K562 (cell line): ENCODE measurements around the gene IRF1. TPM values are rescaled to one million over a fixed set of nuclear protein-coding genes. Genes with fewer than 3 reads are reported as not detected.

Experiments
- ATAC-seq: fragments of 200-7000 bp; cut with Tn5 transposase; 3 replicates; pipeline ENCODE4 v1.9.1; 2020; ENCODE audit warnings: moderate library complexity
- BruUV-seq: library from RNA; stranded (reverse); fragments of 400-500 nt; replicated peaks from 2 replicates; lab custom pipeline; 2021; lab: Mats Ljungman, UMichigan
- CTCF ChIA-PET: fragments of 300-600 bp; formaldehyde crosslinking; extraction: SDS; loops from one replicate; lab custom pipeline; 2021; ENCODE audit warnings: low intra/inter-chr PET ratio; lab: Yijun Ruan, JAX
- POLR2A ChIA-PET: fragments of 300-600, 350-650 bp; sonication (Branson Sonifier 250); formaldehyde crosslinking; extraction: SDS; loops from one replicate; lab custom pipeline; 2021; ENCODE audit warnings: antibody characterized with exemption, inconsistent platforms; lab: Yijun Ruan, JAX
- DNase-seq, 4 experiments: peaks; one replicate each; pipeline versions ENCODE4 v3.0.0 to v3.0.0-alpha.2; 2011 to 2018; ENCODE audit warnings: low spot score in 3 of 4, mixed read lengths in 3 of 4; ENCODE audit errors: extremely low read depth in 1 of 4
- FAIRE-seq: peaks from 2 replicates; lab custom pipeline; 2011; peaks lifted over from hg19 to GRCh38; lab: Jason Lieb, UNC
- H2AFZ ChIP-seq: 2 replicates; pipeline ENCODE4 v1.6.0; 2011; ENCODE audit warnings: low read depth, low read length, control low read depth, inconsistent platforms
- H3K27ac ChIP-seq: fragments of 200-600 bp; 3 replicates; pipeline ENCODE4 v1.8.0; 2011; ENCODE audit warnings: low read depth, mild to moderate bottlenecking, control low read depth, inconsistent platforms, low read length, moderate library complexity, mixed read lengths; ENCODE audit errors: extremely low read depth
- H3K27me3 ChIP-seq, 2 experiments: fragments of 300-600 bp in 1 of 2; 2 replicates in 1 of 2; 3 replicates in 1 of 2; pipeline versions ENCODE4 v1.6.0 to v1.8.0; 2011; ENCODE audit warnings: inconsistent platforms in 2 of 2, low read length in 2 of 2, mild to moderate bottlenecking in 1 of 2, mixed read lengths in 1 of 2, moderate library complexity in 1 of 2; ENCODE audit not compliant: control insufficient read depth in 2 of 2, insufficient read depth in 2 of 2
- H3K36me3 ChIP-seq: fragments of 300-600 bp; 3 replicates; pipeline ENCODE4 v1.8.0; 2011; ENCODE audit warnings: mild to moderate bottlenecking, low read length, inconsistent platforms; ENCODE audit not compliant: control insufficient read depth, insufficient read depth
- H3K4me1 ChIP-seq, 2 experiments: fragments of 200-600 bp in 1 of 2; replicated peaks in 1 of 2; 2 replicates in 1 of 2; 3 replicates in 1 of 2; pipeline versions ENCODE4 v1.5.1 to v1.8.0; 2011; ENCODE audit warnings: inconsistent platforms in 2 of 2, low read length in 2 of 2, mild to moderate bottlenecking in 1 of 2, mixed read lengths in 1 of 2, moderate library complexity in 1 of 2; ENCODE audit not compliant: control insufficient read depth in 2 of 2, insufficient read depth in 2 of 2
- H3K4me2 ChIP-seq: 2 replicates; pipeline ENCODE4 v1.6.1; 2011; ENCODE audit warnings: low read length, control low read depth, inconsistent platforms, mixed read lengths; ENCODE audit not compliant: insufficient read depth
- H3K4me3 ChIP-seq: fragments of 200-600 bp; sonication (generic), shearing (Covaris generic); 2 replicates; pipeline ENCODE4 v1.5.1; 2016; ENCODE audit warnings: control low read depth, inconsistent platforms
- H3K79me2 ChIP-seq: fragments of 200-600 bp; 3 replicates; pipeline ENCODE4 v1.8.0; 2011; ENCODE audit warnings: low read length, inconsistent platforms; ENCODE audit not compliant: control insufficient read depth, insufficient read depth
- H3K9ac ChIP-seq, 2 experiments: 2 replicates each; pipeline versions ENCODE4 v1.6.0 to v1.6.1; 2011; ENCODE audit warnings: low read depth in 2 of 2, low read length in 2 of 2, control low read depth in 1 of 2, inconsistent platforms in 1 of 2, mild to moderate bottlenecking in 1 of 2, mixed read lengths in 1 of 2; ENCODE audit not compliant: insufficient read depth in 1 of 2
- H3K9me1 ChIP-seq: one replicate; pipeline ENCODE4 v1.6.0; 2011; ENCODE audit warnings: inconsistent platforms, mild to moderate bottlenecking, low read length, moderate library complexity; ENCODE audit not compliant: control insufficient read depth, insufficient read depth
- H3K9me3 ChIP-seq: replicated peaks from 2 replicates; pipeline ENCODE4 v1.5.1; 2011; ENCODE audit warnings: low read depth, low read length, inconsistent platforms; ENCODE audit not compliant: control insufficient read depth, insufficient read depth
- H4K20me1 ChIP-seq: replicated peaks from 2 replicates; pipeline ENCODE4 v1.6.1; 2011; ENCODE audit warnings: low read length, inconsistent platforms, mixed read lengths; ENCODE audit not compliant: control insufficient read depth, insufficient read depth
- BRD4 ChIP-seq: fragments of 200-600 bp; sonication (generic); IDR thresholded peaks from 2 replicates; pipeline ENCODE4 v1.6.1; 2017; ENCODE audit warnings: inconsistent platforms
- FOXP1 ChIP-seq: sonication (generic); formaldehyde crosslinking; IDR thresholded peaks from 2 replicates; pipeline ENCODE4 v1.8.0; 2022; ENCODE audit warnings: mild to moderate bottlenecking, missing genetic modification reagents
- IFI16 ChIP-seq: fragments of 250-450 bp; sonication (Bioruptor Pico); IDR thresholded peaks from 2 replicates; pipeline ENCODE4 v2.1.2; 2022; ENCODE audit warnings: mild to moderate bottlenecking, inconsistent platforms
- NFRKB ChIP-seq: fragments of 450-650 bp; IDR thresholded peaks from 2 replicates; pipeline ENCODE4 v1.6.1; 2016; ENCODE audit warnings: low read depth
- PRMT5 ChIP-seq: sonication (generic); formaldehyde crosslinking; IDR thresholded peaks from 2 replicates; pipeline ENCODE4 v1.5.0; 2020; ENCODE audit warnings: missing genetic modification reagents
- RUNX1 ChIP-seq: sonication (generic); IDR thresholded peaks from 2 replicates; pipeline ENCODE4 v1.6.1; 2016; ENCODE audit warnings: antibody characterized with exemption, low read depth
- SLC30A9 ChIP-seq: fragments of 250-450 bp; sonication (Bioruptor Pico); IDR thresholded peaks from 2 replicates; pipeline ENCODE4 v1.8.0; 2022; ENCODE audit warnings: mild to moderate bottlenecking, moderate library complexity
- SMARCB1 ChIP-seq: IDR thresholded peaks from 2 replicates; pipeline ENCODE4 v1.6.1; 2011; ENCODE audit warnings: improper control_type of control experiment, low read depth; ENCODE audit not compliant: insufficient read length
- SRF ChIP-seq, 2 experiments: fragments of 250-450, 450-650 bp in 1 of 2; sonication (Bioruptor Pico) in 1 of 2; sonication (generic) in 1 of 2; formaldehyde crosslinking; IDR thresholded peaks; 2 replicates each; pipeline versions ENCODE4 v1.5.0 to v1.5.1; 2020 to 2022; ENCODE audit warnings: mild to moderate bottlenecking in 1 of 2, missing genetic modification reagents in 1 of 2
- TAF15 ChIP-seq: fragments of 200-400 bp; formaldehyde crosslinking; IDR thresholded peaks from 2 replicates; pipeline ENCODE4 v1.6.1; 2017; ENCODE audit warnings: mild to moderate bottlenecking, low read depth, low read length, moderate library complexity
- TEAD1 ChIP-seq, 2 experiments: fragments of 450-650 bp in 1 of 2; sonication (generic) in 1 of 2; formaldehyde crosslinking; IDR thresholded peaks; 2 replicates each; pipeline versions ENCODE4 v1.4.0 to v1.8.0; 2020 to 2022; ENCODE audit warnings: mild to moderate bottlenecking in 2 of 2, missing genetic modification reagents in 1 of 2
- ZFP36 ChIP-seq: fragments of 150-350 bp; IDR thresholded peaks from 2 replicates; pipeline ENCODE4 v1.6.1; 2018; ENCODE audit warnings: low read length, low read depth; ENCODE audit not compliant: partially characterized antibody
- ZNF197 ChIP-seq: fragments of 200-800 bp; sonication (Bioruptor generic); IDR thresholded peaks from 2 replicates; pipeline ENCODE4 v1.6.1; 2016; ENCODE audit warnings: low read depth, missing genetic modification characterization, missing compliant biosample characterization
- WGBS: fragments of 100-300 bp; shearing (Covaris generic); methylation state at CpG from one replicate; pipeline ENCODE4 v1.1.6; 2016; ENCODE audit warnings: low coverage, mixed read lengths; ENCODE audit not compliant: insufficient coverage; ENCODE audit errors: missing lambda C conversion rate; 5-methylcytosine and 5-hydroxymethylcytosine counted together
- in situ Hi-C: fragments of 300-500 bp; cut with MboI; formaldehyde crosslinking; loops from 4 replicates; pipeline ENCODE4 v1.15.0; 2018; ENCODE audit warnings: inconsistent platforms, mixed read lengths
- intact Hi-C: fragments of 100-400 bp; cut with micrococcal nuclease; formaldehyde crosslinking; loops from 2 replicates; pipeline ENCODE4 v1.14.2; 2022
- polyA plus RNA-seq, 8 experiments: library from polyadenylated mRNA; depleted of rRNA in 4 of 8; stranded (reverse) in 5 of 8; unstranded in 3 of 8; fragments of >200 nt; fragmentation: Nextera tagmentation in 2 of 8; fragmentation: Illumina TruSeq in 1 of 8; extraction: Ambion mirVana in 2 of 8; extraction: Trizol in 1 of 8; gene quantifications; 2 replicates each; pipeline versions ENCODE4 v1.2.1 to v1.2.3, GENCODE V29; 2011 to 2014; ENCODE audit warnings: inconsistent platforms in 1 of 8, missing spikeins in 1 of 8
- total RNA-seq, 7 experiments: library from RNA; depleted of rRNA in 6 of 7; stranded (reverse); fragments of >200 nt in 6 of 7; fragmentation: Illumina TruSeq in 2 of 7; extraction: Trizol in 2 of 7; gene quantifications; 2 replicates each; pipeline versions ENCODE4 v1.2.1 to v1.2.3, GENCODE V29; 2011 to 2021; ENCODE audit warnings: low replicate concordance in 1 of 7
- TF ChIP-seq, protein P1 (sequence below): fragments of 450-650 bp; IDR thresholded peaks from 2 replicates; pipeline ENCODE4 v1.6.1; 2016; ENCODE audit warnings: borderline replicate concordance
- TF ChIP-seq, protein P2 (sequence below): fragments of 250-450 bp; sonication (Bioruptor Pico); IDR thresholded peaks from 2 replicates; pipeline ENCODE4 v1.8.0; 2022; ENCODE audit warnings: inconsistent platforms
- TF ChIP-seq, protein P3 (sequence below): sonication (generic); formaldehyde crosslinking; IDR thresholded peaks from 2 replicates; pipeline ENCODE4 v1.8.1; 2023; ENCODE audit warnings: mild to moderate bottlenecking, missing genetic modification reagents, moderate library complexity
- TF ChIP-seq, protein P4 (sequence below): sonication (generic); formaldehyde crosslinking; IDR thresholded peaks from 2 replicates; pipeline ENCODE4 v1.8.0; 2023; ENCODE audit warnings: mild to moderate bottlenecking, missing genetic modification reagents

Gene IRF1
- total and polyA plus RNA-seq, 9 of the 15 experiments (the other 6 are each of a cell fraction or from before 2014, with no cell fraction given): 1.1 to 12.3 (median 5.9) TPM

DNA sequence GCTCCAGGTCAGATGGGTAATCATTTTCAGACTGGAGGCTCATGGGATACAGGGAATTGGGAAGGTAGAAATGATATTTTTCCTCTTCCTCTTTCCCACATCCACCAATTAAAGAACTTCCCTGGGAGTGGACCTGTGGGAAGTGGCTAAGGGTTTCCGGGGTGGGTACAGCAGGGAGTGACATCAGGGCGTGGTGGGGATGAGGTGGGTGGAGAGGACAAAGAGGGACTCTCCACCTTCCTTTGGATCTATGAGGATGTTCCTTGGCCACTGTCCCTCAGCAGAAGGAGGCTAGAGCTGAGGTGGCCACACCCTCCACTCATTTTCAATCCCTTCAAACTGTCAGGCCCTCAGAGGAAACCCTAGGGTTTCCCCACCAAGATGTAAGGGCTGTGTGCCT, 54.7 kb downstream of the IRF1 start:
- Histone ChIP-seq H3K9ac (no peak overlapping the region), H3K4me3 (no peak overlapping the region), H3K36me3 (no peaks in the 10 kb centered on the region), H3K4me1 (peaks cover 18 to 29% of the 10 kb centered on the region in 2 experiments; a peak in 4 of 5 replicates), H3K27ac (no peak overlapping the region), H3K27me3 (no peaks in the 10 kb centered on the region), H4K20me1 (no peaks in the 10 kb centered on the region), H2AFZ (no peak overlapping the region), H3K4me2 (no peak overlapping the region), H3K9me3 (no peaks in the 10 kb centered on the region), H3K9me1 (no peaks in the 10 kb centered on the region), H3K79me2 (no peaks in the 10 kb centered on the region)
- WGBS: 82% methylated on average over 2 of the region's 2 CpGs
- in situ Hi-C loops (no loop called here), intact Hi-C loops (no loop called here)
- no TSS peak for BruUV-seq
- ChIA-PET POLR2A (interaction anchor here (1.0 to 3.7 kb wide), 8 partner anchors 12 to 43 kb away, joined by 3 to 25 read pairs (median 5); no protein-coding TSS in a partner anchor), CTCF (no interaction called here)
- FAIRE-seq (peak; percentile 6), DNase-seq (no peak), ATAC-seq (no peak)
- TF ChIP-seq PRMT5 (CRISPR knock-in tag) (no peak), NFRKB (no peak), ZFP36 (no peak), TAF15 (no peak), RUNX1 (no peak), SLC30A9 (CRISPR knock-in tag) (no peak), TEAD1 (CRISPR knock-in tag; IDR thresholded peaks at IDR 0.05) (no peak), SRF (CRISPR knock-in tag; IDR thresholded peaks at IDR 0.05) (no peak), IFI16 (CRISPR knock-in tag) (no peak), FOXP1 (CRISPR knock-in tag) (no peak), BRD4 (no peak), SMARCB1 (no peak), ZNF197 (no peak)
- TF ChIP-seq, protein P1, sequence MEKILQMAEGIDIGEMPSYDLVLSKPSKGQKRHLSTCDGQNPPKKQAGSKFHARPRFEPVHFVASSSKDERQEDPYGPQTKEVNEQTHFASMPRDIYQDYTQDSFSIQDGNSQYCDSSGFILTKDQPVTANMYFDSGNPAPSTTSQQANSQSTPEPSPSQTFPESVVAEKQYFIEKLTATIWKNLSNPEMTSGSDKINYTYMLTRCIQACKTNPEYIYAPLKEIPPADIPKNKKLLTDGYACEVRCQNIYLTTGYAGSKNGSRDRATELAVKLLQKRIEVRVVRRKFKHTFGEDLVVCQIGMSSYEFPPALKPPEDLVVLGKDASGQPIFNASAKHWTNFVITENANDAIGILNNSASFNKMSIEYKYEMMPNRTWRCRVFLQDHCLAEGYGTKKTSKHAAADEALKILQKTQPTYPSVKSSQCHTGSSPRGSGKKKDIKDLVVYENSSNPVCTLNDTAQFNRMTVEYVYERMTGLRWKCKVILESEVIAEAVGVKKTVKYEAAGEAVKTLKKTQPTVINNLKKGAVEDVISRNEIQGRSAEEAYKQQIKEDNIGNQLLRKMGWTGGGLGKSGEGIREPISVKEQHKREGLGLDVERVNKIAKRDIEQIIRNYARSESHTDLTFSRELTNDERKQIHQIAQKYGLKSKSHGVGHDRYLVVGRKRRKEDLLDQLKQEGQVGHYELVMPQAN: no peak
- TF ChIP-seq, protein P2, sequence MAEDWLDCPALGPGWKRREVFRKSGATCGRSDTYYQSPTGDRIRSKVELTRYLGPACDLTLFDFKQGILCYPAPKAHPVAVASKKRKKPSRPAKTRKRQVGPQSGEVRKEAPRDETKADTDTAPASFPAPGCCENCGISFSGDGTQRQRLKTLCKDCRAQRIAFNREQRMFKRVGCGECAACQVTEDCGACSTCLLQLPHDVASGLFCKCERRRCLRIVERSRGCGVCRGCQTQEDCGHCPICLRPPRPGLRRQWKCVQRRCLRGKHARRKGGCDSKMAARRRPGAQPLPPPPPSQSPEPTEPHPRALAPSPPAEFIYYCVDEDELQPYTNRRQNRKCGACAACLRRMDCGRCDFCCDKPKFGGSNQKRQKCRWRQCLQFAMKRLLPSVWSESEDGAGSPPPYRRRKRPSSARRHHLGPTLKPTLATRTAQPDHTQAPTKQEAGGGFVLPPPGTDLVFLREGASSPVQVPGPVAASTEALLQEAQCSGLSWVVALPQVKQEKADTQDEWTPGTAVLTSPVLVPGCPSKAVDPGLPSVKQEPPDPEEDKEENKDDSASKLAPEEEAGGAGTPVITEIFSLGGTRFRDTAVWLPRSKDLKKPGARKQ (CRISPR knock-in tag): no peak
- TF ChIP-seq, protein P3, sequence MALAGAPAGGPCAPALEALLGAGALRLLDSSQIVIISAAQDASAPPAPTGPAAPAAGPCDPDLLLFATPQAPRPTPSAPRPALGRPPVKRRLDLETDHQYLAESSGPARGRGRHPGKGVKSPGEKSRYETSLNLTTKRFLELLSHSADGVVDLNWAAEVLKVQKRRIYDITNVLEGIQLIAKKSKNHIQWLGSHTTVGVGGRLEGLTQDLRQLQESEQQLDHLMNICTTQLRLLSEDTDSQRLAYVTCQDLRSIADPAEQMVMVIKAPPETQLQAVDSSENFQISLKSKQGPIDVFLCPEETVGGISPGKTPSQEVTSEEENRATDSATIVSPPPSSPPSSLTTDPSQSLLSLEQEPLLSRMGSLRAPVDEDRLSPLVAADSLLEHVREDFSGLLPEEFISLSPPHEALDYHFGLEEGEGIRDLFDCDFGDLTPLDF (CRISPR knock-in tag): no peak
- TF ChIP-seq, protein P4, sequence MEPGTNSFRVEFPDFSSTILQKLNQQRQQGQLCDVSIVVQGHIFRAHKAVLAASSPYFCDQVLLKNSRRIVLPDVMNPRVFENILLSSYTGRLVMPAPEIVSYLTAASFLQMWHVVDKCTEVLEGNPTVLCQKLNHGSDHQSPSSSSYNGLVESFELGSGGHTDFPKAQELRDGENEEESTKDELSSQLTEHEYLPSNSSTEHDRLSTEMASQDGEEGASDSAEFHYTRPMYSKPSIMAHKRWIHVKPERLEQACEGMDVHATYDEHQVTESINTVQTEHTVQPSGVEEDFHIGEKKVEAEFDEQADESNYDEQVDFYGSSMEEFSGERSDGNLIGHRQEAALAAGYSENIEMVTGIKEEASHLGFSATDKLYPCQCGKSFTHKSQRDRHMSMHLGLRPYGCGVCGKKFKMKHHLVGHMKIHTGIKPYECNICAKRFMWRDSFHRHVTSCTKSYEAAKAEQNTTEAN: no peak
